AG09309 (cell line): ENCODE measurements around the gene MPP3.
"Not testable (repeated sequence)": the region's sequence is repeated elsewhere in the genome, so short reads cannot be mapped to it uniquely, and the experiment has no call there.

Experiments used
- DNase-seq: peaks from one replicate; pipeline ENCODE4 v3.0.0-alpha.2; 2010; ENCODE audit warnings: low read depth
- H3K4me3 ChIP-seq: 2 replicates; pipeline ENCODE4 v1.5.1; 2011; ENCODE audit warnings: mild to moderate bottlenecking, low read depth, low read length, moderate library complexity; ENCODE audit not compliant: control insufficient read depth
- CTCF ChIP-seq: IDR thresholded peaks from 2 replicates; pipeline ENCODE4 v1.5.1; 2011; ENCODE audit warnings: mild to moderate bottlenecking, low read depth, low read length, inconsistent platforms; ENCODE audit not compliant: insufficient read depth, control insufficient read depth; ENCODE audit errors: missing control alignments

MPP3 gene

DNA sequence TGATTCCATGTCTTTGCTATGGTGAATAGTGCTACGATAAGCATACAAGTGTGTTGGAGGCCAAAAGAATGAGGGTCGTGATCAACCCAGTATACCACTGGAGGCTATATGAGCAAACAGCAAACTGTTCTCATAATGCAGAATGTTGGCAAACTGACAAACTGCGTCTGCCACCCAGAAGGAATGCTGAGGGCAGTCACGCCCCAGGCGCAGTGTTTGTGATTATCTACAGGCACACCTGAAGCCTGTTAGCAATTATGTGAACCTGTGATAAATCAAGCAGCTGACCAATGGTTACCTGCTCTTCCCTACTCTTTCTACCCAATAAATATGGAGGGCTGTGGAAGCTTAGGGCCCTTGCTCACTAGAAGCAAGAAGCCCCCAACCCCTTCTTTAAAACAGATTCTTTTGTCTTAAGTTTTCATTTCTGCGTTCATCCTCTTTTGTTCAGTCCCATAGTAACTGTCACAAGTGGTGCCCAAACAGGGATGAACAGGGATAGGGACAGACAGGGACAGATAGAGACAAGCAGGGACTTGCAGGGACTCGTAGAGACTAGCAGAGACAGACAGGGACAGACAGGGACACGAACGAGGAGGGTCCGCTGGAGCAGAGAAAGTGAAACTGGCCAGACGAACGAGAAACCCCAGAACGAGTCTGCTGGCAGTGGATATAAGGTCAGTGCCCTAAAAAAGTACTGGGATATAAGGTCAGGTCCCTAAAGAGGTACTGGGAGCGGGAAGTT is 39.2 kb upstream of the MPP3 start:
- no peak overlapping the region for H3K4me3 ChIP-seq
- no peak for DNase-seq
- TF ChIP-seq CTCF: no peak

- not testable (repeated sequence) for H3K4me3 ChIP-seq, DNase-seq
These were observed 36.1 kb upstream of the MPP3 start for GRCh38 chr17:43869031-43869430.

DNA sequence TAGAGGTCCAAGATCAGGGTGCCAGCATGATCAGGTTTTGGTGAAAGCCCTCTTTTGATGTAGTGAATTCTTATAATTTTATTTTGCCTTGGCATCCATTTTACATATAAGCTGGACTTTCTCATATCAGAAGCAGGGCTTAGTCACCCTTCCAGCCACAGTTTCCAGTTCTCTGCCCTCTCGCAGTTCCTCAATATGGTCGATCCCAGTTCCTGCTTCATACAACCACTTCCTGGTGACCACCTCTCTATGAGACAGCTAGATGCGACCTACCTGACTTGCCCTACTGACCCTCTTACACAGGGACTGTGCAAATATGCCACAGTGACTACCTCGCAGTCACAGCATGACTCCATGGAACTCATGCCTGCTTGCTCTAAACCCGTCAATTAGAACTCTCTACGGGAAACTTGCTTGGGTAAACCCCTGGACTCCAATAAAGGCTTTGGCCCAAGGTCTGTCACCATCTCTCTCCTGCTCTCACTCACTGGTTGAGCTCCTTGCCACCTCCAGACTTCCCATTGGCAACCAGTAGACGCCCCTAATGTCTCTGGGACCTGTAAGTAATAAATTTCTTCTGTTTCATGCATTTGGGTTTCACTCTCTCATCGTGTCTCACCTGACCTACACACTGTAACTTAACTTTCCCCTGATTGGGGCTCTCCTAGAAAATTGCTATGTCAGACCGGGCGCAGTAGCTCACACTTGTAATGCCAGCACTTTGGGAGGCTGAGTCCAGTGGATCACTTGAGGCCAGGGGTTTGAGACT is 35.5 kb upstream of the MPP3 start:
- H3K4me3 ChIP-seq: no peak overlapping the region
- TF ChIP-seq CTCF: no peak
- DNase-seq: no peak

- no peak overlapping the region for H3K4me3 ChIP-seq
- no peak for TF ChIP-seq CTCF
- DNase-seq: no peak
These were observed 31.4 kb upstream of the MPP3 start for GRCh38 chr17:43864161-43864984.

DNA sequence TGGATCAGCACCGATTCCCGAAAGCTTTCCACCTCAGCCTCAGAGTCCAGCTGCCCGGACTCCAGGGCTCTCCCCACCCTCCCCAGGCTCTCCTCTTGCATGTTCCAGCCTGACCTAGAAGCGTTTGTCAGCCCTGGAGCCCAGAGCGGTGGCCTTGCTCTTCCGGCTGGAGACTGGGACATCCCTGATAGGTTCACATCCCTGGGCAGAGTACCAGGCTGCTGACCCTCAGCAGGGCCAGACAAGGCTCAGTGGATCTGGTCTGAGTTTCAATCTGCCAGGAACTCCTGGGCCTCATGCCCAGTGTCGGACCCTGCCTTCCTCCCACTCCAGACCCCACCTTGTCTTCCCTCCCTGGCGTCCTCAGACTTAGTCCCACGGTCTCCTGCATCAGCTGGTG is 29.0 kb upstream of the MPP3 start:
- no peak for TF ChIP-seq CTCF
- DNase-seq: no peak
- H3K4me3 ChIP-seq: no peak overlapping the region

DNA sequence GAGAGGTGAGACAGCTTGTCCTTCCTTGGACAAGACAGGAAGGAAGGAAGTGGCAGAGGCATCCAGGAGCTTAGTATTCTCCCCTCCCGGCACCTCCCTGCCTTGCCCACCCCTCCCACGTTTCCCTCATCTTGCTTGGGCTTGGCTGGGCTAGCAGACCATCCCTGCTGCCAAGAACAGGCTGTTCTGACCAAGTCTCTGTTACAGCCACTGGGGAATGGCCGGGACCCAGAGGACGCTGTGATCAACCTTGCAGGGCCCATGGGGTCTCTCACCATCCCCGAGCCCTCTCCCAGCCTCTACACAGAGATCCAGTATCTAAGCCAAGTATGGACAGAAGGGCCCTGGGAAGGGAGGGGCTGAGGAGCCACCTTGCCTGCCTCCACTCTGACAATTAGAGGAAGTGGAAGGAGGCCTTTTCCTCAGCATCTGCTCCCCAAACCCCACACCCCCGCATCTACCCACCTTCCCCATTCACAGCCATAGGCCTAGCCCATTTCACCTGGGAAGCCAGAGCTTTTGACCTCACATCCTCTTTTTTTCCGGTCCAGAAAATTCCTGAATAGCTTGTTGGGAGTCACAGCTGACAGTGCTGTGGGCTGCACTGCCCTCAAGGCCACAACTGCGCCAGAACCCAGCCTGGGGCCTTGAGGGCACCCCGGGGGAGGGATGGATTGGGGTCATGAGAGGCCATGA is 28.1 kb upstream of the MPP3 start:
- no peak for DNase-seq
- H3K4me3 ChIP-seq: no peak overlapping the region
- no peak for TF ChIP-seq CTCF
